ENCODE results near the gene C3orf22.

Gene C3orf22

DNA sequence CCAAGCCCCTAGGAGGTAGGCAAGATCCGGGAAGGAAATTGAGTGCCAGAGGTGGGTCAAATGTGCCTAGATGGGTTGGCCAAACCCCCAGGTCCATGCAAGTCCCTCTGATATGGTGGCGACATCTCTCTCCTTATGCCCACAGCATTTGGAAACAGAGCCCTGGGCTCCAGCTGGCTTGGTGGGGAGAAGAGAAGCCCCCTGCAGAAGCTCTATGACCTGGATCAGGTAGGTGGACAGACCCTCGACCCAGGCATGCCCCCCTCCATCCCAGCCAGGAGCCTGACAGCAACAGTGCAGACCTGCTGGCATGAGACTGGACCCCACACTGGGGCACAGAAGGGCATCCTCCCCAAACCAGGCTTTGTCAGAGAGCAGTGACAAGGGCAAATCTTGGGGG, 22.6 kb downstream of the C3orf22 start:
- TF ChIP-seq, protein P1, sequence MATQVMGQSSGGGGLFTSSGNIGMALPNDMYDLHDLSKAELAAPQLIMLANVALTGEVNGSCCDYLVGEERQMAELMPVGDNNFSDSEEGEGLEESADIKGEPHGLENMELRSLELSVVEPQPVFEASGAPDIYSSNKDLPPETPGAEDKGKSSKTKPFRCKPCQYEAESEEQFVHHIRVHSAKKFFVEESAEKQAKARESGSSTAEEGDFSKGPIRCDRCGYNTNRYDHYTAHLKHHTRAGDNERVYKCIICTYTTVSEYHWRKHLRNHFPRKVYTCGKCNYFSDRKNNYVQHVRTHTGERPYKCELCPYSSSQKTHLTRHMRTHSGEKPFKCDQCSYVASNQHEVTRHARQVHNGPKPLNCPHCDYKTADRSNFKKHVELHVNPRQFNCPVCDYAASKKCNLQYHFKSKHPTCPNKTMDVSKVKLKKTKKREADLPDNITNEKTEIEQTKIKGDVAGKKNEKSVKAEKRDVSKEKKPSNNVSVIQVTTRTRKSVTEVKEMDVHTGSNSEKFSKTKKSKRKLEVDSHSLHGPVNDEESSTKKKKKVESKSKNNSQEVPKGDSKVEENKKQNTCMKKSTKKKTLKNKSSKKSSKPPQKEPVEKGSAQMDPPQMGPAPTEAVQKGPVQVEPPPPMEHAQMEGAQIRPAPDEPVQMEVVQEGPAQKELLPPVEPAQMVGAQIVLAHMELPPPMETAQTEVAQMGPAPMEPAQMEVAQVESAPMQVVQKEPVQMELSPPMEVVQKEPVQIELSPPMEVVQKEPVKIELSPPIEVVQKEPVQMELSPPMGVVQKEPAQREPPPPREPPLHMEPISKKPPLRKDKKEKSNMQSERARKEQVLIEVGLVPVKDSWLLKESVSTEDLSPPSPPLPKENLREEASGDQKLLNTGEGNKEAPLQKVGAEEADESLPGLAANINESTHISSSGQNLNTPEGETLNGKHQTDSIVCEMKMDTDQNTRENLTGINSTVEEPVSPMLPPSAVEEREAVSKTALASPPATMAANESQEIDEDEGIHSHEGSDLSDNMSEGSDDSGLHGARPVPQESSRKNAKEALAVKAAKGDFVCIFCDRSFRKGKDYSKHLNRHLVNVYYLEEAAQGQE (IDR thresholded peaks at IDR 0.05; ENCODE audit: insufficient read depth in 1 of 2, low read depth in 2 of 2, low read length in 2 of 2): no peak
- TF ChIP-seq FOXP2 (optimal IDR thresholded peaks at IDR 0.05; ENCODE audit: borderline replicate concordance, extremely low read depth, extremely low read length, insufficient read depth): no peak
- TF ChIP-seq SIN3A (IDR thresholded peaks at IDR 0.05; ENCODE audit: borderline replicate concordance, insufficient read depth, low read length): no peak
- TF ChIP-seq POLR2AphosphoS5 (IDR thresholded peaks at IDR 0.05; ENCODE audit: low read depth, low read length): no peak
- TF ChIP-seq TAF1 (IDR thresholded peaks at IDR 0.05; ENCODE audit: borderline replicate concordance, insufficient read depth, low read length): no peak

DNA sequence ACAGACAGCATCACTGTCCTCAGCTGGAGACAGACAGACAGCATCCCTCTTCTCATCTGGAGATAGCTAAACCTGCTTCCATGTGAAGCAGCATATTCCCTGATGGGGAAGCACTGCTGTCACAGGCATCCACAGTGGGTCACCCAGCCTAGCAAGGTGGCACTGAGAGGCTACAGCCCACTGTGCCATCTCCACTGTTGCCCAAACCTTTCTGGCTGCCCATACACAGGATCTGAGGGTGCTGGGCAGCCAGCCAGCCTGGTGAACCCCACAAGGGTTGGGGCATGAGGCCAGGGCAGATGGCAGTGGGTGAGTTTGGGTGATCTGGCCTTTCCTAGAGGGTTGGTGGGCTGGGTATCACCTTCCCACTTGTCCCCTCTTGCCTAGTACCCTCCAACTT, 23.1 kb downstream of the C3orf22 start:
- TF ChIP-seq, protein P1 (IDR thresholded peaks at IDR 0.05; ENCODE audit: insufficient read depth in 1 of 2, low read depth in 2 of 2, low read length in 2 of 2): no peak
- no peak for TF ChIP-seq TAF1 (IDR thresholded peaks at IDR 0.05; ENCODE audit: borderline replicate concordance, insufficient read depth, low read length)
- no peak for TF ChIP-seq POLR2AphosphoS5 (IDR thresholded peaks at IDR 0.05; ENCODE audit: low read depth, low read length)

DNA sequence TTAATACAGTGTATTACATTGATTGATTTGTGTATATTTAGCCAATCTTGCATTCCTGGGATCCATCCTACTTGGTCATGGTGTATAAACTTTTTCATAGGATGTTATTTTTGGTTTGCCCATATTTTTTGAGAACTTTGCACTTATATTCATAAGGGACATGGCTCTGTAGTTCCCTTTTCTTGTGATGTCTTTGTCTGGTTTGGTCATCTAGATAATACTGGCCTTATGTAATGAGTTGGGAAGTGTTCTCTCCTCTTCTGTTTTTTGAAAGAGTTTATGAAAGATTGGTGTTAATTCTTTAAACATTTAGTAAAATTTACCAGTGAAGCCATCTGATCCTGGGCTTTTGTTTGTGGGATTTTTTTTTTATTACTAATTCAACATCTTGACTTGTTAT, 25.2 kb downstream of the C3orf22 start:
- TF ChIP-seq POLR2AphosphoS5 (IDR thresholded peaks at IDR 0.05; ENCODE audit: low read depth, low read length): no peak
- TF ChIP-seq SIN3A (IDR thresholded peaks at IDR 0.05; ENCODE audit: borderline replicate concordance, insufficient read depth, low read length): no peak
- TF ChIP-seq FOXP2 (optimal IDR thresholded peaks at IDR 0.05; ENCODE audit: borderline replicate concordance, extremely low read depth, extremely low read length, insufficient read depth): no peak
- no peak for TF ChIP-seq TAF1 (IDR thresholded peaks at IDR 0.05; ENCODE audit: borderline replicate concordance, insufficient read depth, low read length)
- TF ChIP-seq, protein P1 (IDR thresholded peaks at IDR 0.05; ENCODE audit: insufficient read depth in 1 of 2, low read depth in 2 of 2, low read length in 2 of 2): no peak

DNA sequence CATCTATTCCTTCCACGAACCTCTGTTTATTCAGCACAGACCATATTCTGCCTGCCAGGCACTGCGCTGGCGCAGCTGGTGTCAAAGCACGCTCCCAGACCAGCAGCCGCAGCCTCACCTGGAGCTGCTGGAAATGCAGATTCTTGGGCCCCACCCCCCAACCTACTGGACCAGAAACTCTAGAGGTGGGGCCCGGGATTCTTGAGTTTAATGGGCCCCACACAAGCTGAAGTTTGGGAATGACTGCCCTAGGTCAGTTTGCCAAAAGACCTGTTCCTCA, 27.7 kb downstream of the C3orf22 start:
- TF ChIP-seq FOXP2 (optimal IDR thresholded peaks at IDR 0.05; ENCODE audit: borderline replicate concordance, extremely low read depth, extremely low read length, insufficient read depth): no peak
- TF ChIP-seq, protein P1 (IDR thresholded peaks at IDR 0.05; ENCODE audit: insufficient read depth in 1 of 2, low read depth in 2 of 2, low read length in 2 of 2): no peak
- no peak for TF ChIP-seq TAF1 (IDR thresholded peaks at IDR 0.05; ENCODE audit: borderline replicate concordance, insufficient read depth, low read length)
- TF ChIP-seq SIN3A (IDR thresholded peaks at IDR 0.05; ENCODE audit: borderline replicate concordance, insufficient read depth, low read length): no peak
- TF ChIP-seq POLR2AphosphoS5 (IDR thresholded peaks at IDR 0.05; ENCODE audit: low read depth, low read length): no peak
